Measurements from ENCODE around the gene LARP1B.
"Not testable (repeated sequence)": the region's sequence is repeated elsewhere in the genome, so short reads cannot be mapped to it uniquely, and the experiment has no call there.

The LARP1B gene

GRCh38 chr4:128134925-128135324, 73.8 kb downstream of the LARP1B start:
- Histone ChIP-seq H3K4me3 (ENCODE audit: low read length) (no peak overlapping the region), H3K27ac (ENCODE audit: low read length) (no peak overlapping the region), H3K4me1 (ENCODE audit: control insufficient read depth, insufficient read depth, low read length) (no peaks in the 10 kb centered on the region), H3K36me3 (ENCODE audit: control insufficient read depth, insufficient read depth, low read length) (no peaks in the 10 kb centered on the region), H3K9me3 (ENCODE audit: control insufficient read depth, insufficient read depth, low read length) (no peaks in the 10 kb centered on the region), H3K27me3 (ENCODE audit: control insufficient read depth, insufficient read depth, low read length) (no peaks in the 10 kb centered on the region; the same call in 1 of the 2 replicates)
- WGBS (ENCODE audit: insufficient coverage, insufficient read length): no CpG with 5 or more reads among the region's 6 CpGs
- DNase-seq (ENCODE audit: low read depth, low spot score): no peak

- Histone ChIP-seq H3K27me3 (ENCODE audit: control insufficient read depth, insufficient read depth, low read length) (no peaks in the 10 kb centered on the region; the same call in 1 of the 2 replicates), H3K9me3 (ENCODE audit: control insufficient read depth, insufficient read depth, low read length) (no peaks in the 10 kb centered on the region), H3K36me3 (ENCODE audit: control insufficient read depth, insufficient read depth, low read length) (no peaks in the 10 kb centered on the region), H3K4me1 (ENCODE audit: control insufficient read depth, insufficient read depth, low read length) (no peaks in the 10 kb centered on the region), H3K4me3 (ENCODE audit: low read length) (no peak overlapping the region), H3K27ac (ENCODE audit: low read length) (no peak overlapping the region)
- WGBS (ENCODE audit: insufficient coverage, insufficient read length): no CpG with 5 or more reads among the region's 3 CpGs
- DNase-seq (ENCODE audit: low read depth, low spot score): no peak
Observed at GRCh38 chr4:128135391-128135790, 74.3 kb downstream of the LARP1B start.

- no peaks in the 10 kb centered on the region for H3K27me3 ChIP-seq (ENCODE audit: control insufficient read depth, insufficient read depth, low read length)
- H3K4me3 ChIP-seq (ENCODE audit: low read length): no peak overlapping the region
- DNase-seq (ENCODE audit: low read depth, low spot score): no peak
- H3K27ac ChIP-seq (ENCODE audit: low read length): no peak overlapping the region
- H3K4me1 ChIP-seq (ENCODE audit: control insufficient read depth, insufficient read depth, low read length): no peaks in the 10 kb centered on the region
- no peaks in the 10 kb centered on the region for H3K36me3 ChIP-seq (ENCODE audit: control insufficient read depth, insufficient read depth, low read length)
- H3K9me3 ChIP-seq (ENCODE audit: control insufficient read depth, insufficient read depth, low read length): no peaks in the 10 kb centered on the region
Observed at GRCh38 chr4:128141866-128142265, 80.8 kb downstream of the LARP1B start.

GRCh38 chr4:128145727-128146126, 84.6 kb downstream of the LARP1B start:
- Histone ChIP-seq H3K27me3 (ENCODE audit: control insufficient read depth, insufficient read depth, low read length) (no peaks in the 10 kb centered on the region), H3K4me1 (ENCODE audit: control insufficient read depth, insufficient read depth, low read length) (no peaks in the 10 kb centered on the region), H3K9me3 (ENCODE audit: control insufficient read depth, insufficient read depth, low read length) (no peaks in the 10 kb centered on the region), H3K36me3 (ENCODE audit: control insufficient read depth, insufficient read depth, low read length) (no peaks in the 10 kb centered on the region), H3K27ac (ENCODE audit: low read length) (no peak overlapping the region), H3K4me3 (ENCODE audit: low read length) (no peak overlapping the region)
- no peak for DNase-seq (ENCODE audit: low read depth, low spot score)
- WGBS (ENCODE audit: insufficient coverage, insufficient read length): no CpG with 5 or more reads among the region's 2 CpGs

GRCh38 chr4:128153800-128154199, 92.7 kb downstream of the LARP1B start:
- DNase-seq (ENCODE audit: low read depth, low spot score): no peak
- Histone ChIP-seq H3K4me3 (ENCODE audit: low read length) (no peak overlapping the region), H3K27me3 (ENCODE audit: control insufficient read depth, insufficient read depth, low read length) (no peaks in the 10 kb centered on the region), H3K4me1 (ENCODE audit: control insufficient read depth, insufficient read depth, low read length) (no peaks in the 10 kb centered on the region), H3K9me3 (ENCODE audit: control insufficient read depth, insufficient read depth, low read length) (no peaks in the 10 kb centered on the region), H3K27ac (ENCODE audit: low read length) (no peak overlapping the region), H3K36me3 (ENCODE audit: control insufficient read depth, insufficient read depth, low read length) (no peaks in the 10 kb centered on the region)
- no CpG with 5 or more reads among the region's 2 CpGs for WGBS (ENCODE audit: insufficient coverage, insufficient read length)

GRCh38 chr4:128155231-128155855, 94.2 kb downstream of the LARP1B start:
- H3K9me3 ChIP-seq (ENCODE audit: control insufficient read depth, insufficient read depth, low read length): no peaks in the 10 kb centered on the region
- no peak for DNase-seq (ENCODE audit: low read depth, low spot score)
- H3K4me3 ChIP-seq (ENCODE audit: low read length): no peak overlapping the region
- no peaks in the 10 kb centered on the region for H3K4me1 ChIP-seq (ENCODE audit: control insufficient read depth, insufficient read depth, low read length)
- H3K36me3 ChIP-seq (ENCODE audit: control insufficient read depth, insufficient read depth, low read length): no peaks in the 10 kb centered on the region
- WGBS (ENCODE audit: insufficient coverage, insufficient read length): no CpG with 5 or more reads among the region's 29 CpGs
- no peak overlapping the region for H3K27ac ChIP-seq (ENCODE audit: low read length)
- H3K27me3 ChIP-seq (ENCODE audit: control insufficient read depth, insufficient read depth, low read length): no peaks in the 10 kb centered on the region

GRCh38 chr4:128155874-128156456, 94.9 kb downstream of the LARP1B start:
- no CpG with 5 or more reads among the region's 10 CpGs for WGBS (ENCODE audit: insufficient coverage, insufficient read length)
- no peak for DNase-seq (ENCODE audit: low read depth, low spot score)
- Histone ChIP-seq H3K4me1 (ENCODE audit: control insufficient read depth, insufficient read depth, low read length) (no peaks in the 10 kb centered on the region), H3K27me3 (ENCODE audit: control insufficient read depth, insufficient read depth, low read length) (no peaks in the 10 kb centered on the region), H3K27ac (ENCODE audit: low read length) (no peak overlapping the region), H3K9me3 (ENCODE audit: control insufficient read depth, insufficient read depth, low read length) (no peaks in the 10 kb centered on the region), H3K36me3 (ENCODE audit: control insufficient read depth, insufficient read depth, low read length) (no peaks in the 10 kb centered on the region), H3K4me3 (ENCODE audit: low read length) (no peak overlapping the region)

GRCh38 chr4:128156472-128156871, 95.4 kb downstream of the LARP1B start:
- not testable (repeated sequence) for H3K9me3 ChIP-seq (ENCODE audit: control insufficient read depth, insufficient read depth, low read length); H3K4me3 ChIP-seq (ENCODE audit: low read length); H3K27me3 ChIP-seq (ENCODE audit: control insufficient read depth, insufficient read depth, low read length); H3K27ac ChIP-seq (ENCODE audit: low read length); DNase-seq (ENCODE audit: low read depth, low spot score); H3K4me1 ChIP-seq (ENCODE audit: control insufficient read depth, insufficient read depth, low read length); H3K36me3 ChIP-seq (ENCODE audit: control insufficient read depth, insufficient read depth, low read length)
- WGBS (ENCODE audit: insufficient coverage, insufficient read length): no CpG with 5 or more reads among the region's 3 CpGs

- no peaks in the 10 kb centered on the region for H3K4me1 ChIP-seq (ENCODE audit: control insufficient read depth, insufficient read depth, low read length)
- no CpG with 5 or more reads among the region's 2 CpGs for WGBS (ENCODE audit: insufficient coverage, insufficient read length)
- no peaks in the 10 kb centered on the region for H3K36me3 ChIP-seq (ENCODE audit: control insufficient read depth, insufficient read depth, low read length)
- H3K9me3 ChIP-seq (ENCODE audit: control insufficient read depth, insufficient read depth, low read length): no peaks in the 10 kb centered on the region
- H3K4me3 ChIP-seq (ENCODE audit: low read length): no peak overlapping the region
- DNase-seq (ENCODE audit: low read depth, low spot score): no peak
- no peak overlapping the region for H3K27ac ChIP-seq (ENCODE audit: low read length)
- H3K27me3 ChIP-seq (ENCODE audit: control insufficient read depth, insufficient read depth, low read length): no peaks in the 10 kb centered on the region
Observed at GRCh38 chr4:128158894-128159293, 97.8 kb downstream of the LARP1B start.

- H3K4me3 ChIP-seq (ENCODE audit: low read length): no peak overlapping the region
- no peaks in the 10 kb centered on the region for H3K27me3 ChIP-seq (ENCODE audit: control insufficient read depth, insufficient read depth, low read length)
- no peaks in the 10 kb centered on the region for H3K9me3 ChIP-seq (ENCODE audit: control insufficient read depth, insufficient read depth, low read length)
- no CpG with 5 or more reads among the region's 2 CpGs for WGBS (ENCODE audit: insufficient coverage, insufficient read length)
- H3K4me1 ChIP-seq (ENCODE audit: control insufficient read depth, insufficient read depth, low read length): no peaks in the 10 kb centered on the region
- no peak for DNase-seq (ENCODE audit: low read depth, low spot score)
- H3K27ac ChIP-seq (ENCODE audit: low read length): no peak overlapping the region
- no peaks in the 10 kb centered on the region for H3K36me3 ChIP-seq (ENCODE audit: control insufficient read depth, insufficient read depth, low read length)
Observed at GRCh38 chr4:128159967-128160366, 98.9 kb downstream of the LARP1B start.

- H3K27ac ChIP-seq (ENCODE audit: low read length): no peak overlapping the region
- H3K4me3 ChIP-seq (ENCODE audit: low read length): no peak overlapping the region
- DNase-seq (ENCODE audit: low read depth, low spot score): no peak
- H3K27me3 ChIP-seq (ENCODE audit: control insufficient read depth, insufficient read depth, low read length): no peaks in the 10 kb centered on the region
- no peaks in the 10 kb centered on the region for H3K36me3 ChIP-seq (ENCODE audit: control insufficient read depth, insufficient read depth, low read length)
- no peaks in the 10 kb centered on the region for H3K9me3 ChIP-seq (ENCODE audit: control insufficient read depth, insufficient read depth, low read length)
- WGBS (ENCODE audit: insufficient coverage, insufficient read length): no CpG with 5 or more reads among the region's 1 CpG
- no peaks in the 10 kb centered on the region for H3K4me1 ChIP-seq (ENCODE audit: control insufficient read depth, insufficient read depth, low read length)
Observed at GRCh38 chr4:128161138-128161537, 100.0 kb downstream of the LARP1B start.
